ENCODE measurements around the gene SNRNP48. TPM values are rescaled to one million over a fixed set of nuclear protein-coding genes. Genes with fewer than 3 reads are reported as not detected.

SNRNP48 gene
- total and polyA plus RNA-seq, 2 of the 8 experiments (the other 6 are each of a cell fraction or from before 2014, with no cell fraction given) = 7.7 to 21.0 TPM

- no peak overlapping the region for H3K23ac ChIP-seq (ENCODE audit: insufficient read length)
These were observed 28.1 kb downstream of the SNRNP48 start for GRCh38 chr6:7617801-7618764.

More at GRCh38 chr6:7617801-7618764, 28.1 kb downstream of the SNRNP48 start:
- H2AK5ac ChIP-seq (ENCODE audit: low read depth, low read length) = peak overlapping the region; percentile 4; the same call in 1 of the 2 replicates
- no peak overlapping the region for H2BK12ac ChIP-seq (ENCODE audit: low read depth, low read length)
- no peak overlapping the region for H3K4me2 ChIP-seq (ENCODE audit: insufficient read depth in 1 of 2, low read depth in 2 of 2, low read length in 2 of 2)
- H4K91ac ChIP-seq (replicated peaks; ENCODE audit: insufficient read length, low read length) = no peak overlapping the region
- peaks cover 0 to 6% (median under 1%) of the 10 kb centered on the region in 4 experiments; a peak in 3 of 8 replicates for H3K36me3 ChIP-seq (ENCODE audit: control insufficient read depth in 2 of 4, insufficient read depth in 4 of 4, low read length in 3 of 4)
- H3K27me3 ChIP-seq (replicated peaks in 1 of 4; ENCODE audit: control insufficient read depth in 3 of 4, extremely low read depth in 1 of 4, insufficient read depth in 3 of 4, low read length in 3 of 4) = no peaks in the 10 kb centered on the region
- no peak overlapping the region for H4K5ac ChIP-seq (ENCODE audit: insufficient read length, low read depth, low read length)
- POLR2A ChIA-PET (ENCODE audit: partially characterized antibody) = no interaction called here
- CTCF ChIA-PET (ENCODE audit: partially characterized antibody) = interaction anchor here (0.6 to 1.7 kb wide), 5 partner anchors 11 to 343 kb away, joined by 3 to 4 read pairs (median 3); no protein-coding TSS in a partner anchor
- no peaks in the 10 kb centered on the region for H3K79me1 ChIP-seq (ENCODE audit: low read depth, low read length)
- no peak overlapping the region for H2AFZ ChIP-seq (ENCODE audit: low read length)
- 87% methylated on average over 12 of the region's 12 CpGs; no CpG with 5 or more reads in 1 of the 2 experiments for WGBS, 2 experiments (ENCODE audit: extremely low coverage in 1 of 2, insufficient coverage in 1 of 2, insufficient read length in 1 of 2, insufficient replicate concordance in 2 of 2, low coverage in 1 of 2, low lambda C conversion rate in 2 of 2, missing lambda C conversion rate in 1 of 2)
- H3K14ac ChIP-seq (ENCODE audit: insufficient read length) = no peak overlapping the region
- H3K4ac ChIP-seq (replicated peaks; ENCODE audit: insufficient read length, low read depth, low read length) = no peak overlapping the region
- H2BK15ac ChIP-seq (ENCODE audit: low read length) = no peak overlapping the region
- no peak overlapping the region for H3K56ac ChIP-seq (replicated peaks; ENCODE audit: insufficient read length, low read depth, low read length)
- no peak overlapping the region for H3K18ac ChIP-seq (ENCODE audit: extremely low read depth, low read length)
- H2BK120ac ChIP-seq (replicated peaks; ENCODE audit: low read depth, low read length) = no peak overlapping the region
- TF ChIP-seq MAX (IDR thresholded peaks at IDR 0.05) (no peak), KDM4A (IDR thresholded peaks at IDR 0.05; ENCODE audit: low read depth, low read length, severe bottlenecking) (no peak), TCF12 (IDR thresholded peaks at IDR 0.05; ENCODE audit: low read depth, low read length) (no peak), EP300 (IDR thresholded peaks at IDR 0.05; ENCODE audit: borderline replicate concordance in 1 of 2, low read depth in 2 of 2, low read length in 2 of 2) (no peak), SP1 (IDR thresholded peaks at IDR 0.05; ENCODE audit: low read depth, low read length) (no peak), FOSL1 (IDR thresholded peaks at IDR 0.05; ENCODE audit: insufficient read depth, low read depth, low read length) (no peak), CREB1 (IDR thresholded peaks at IDR 0.05) (no peak), ASH2L (IDR thresholded peaks at IDR 0.05; ENCODE audit: low read length) (no peak), RXRA (IDR thresholded peaks at IDR 0.05; ENCODE audit: insufficient read depth, low read depth, low read length) (no peak), POLR2A (IDR thresholded peaks at IDR 0.05; ENCODE audit: control extremely low read depth in 1 of 2, low read depth in 2 of 2, low read length in 2 of 2) (no peak), TAF7 (optimal IDR thresholded peaks at IDR 0.05; ENCODE audit: borderline replicate concordance, low read depth, low read length) (no peak), SUZ12 (IDR thresholded peaks at IDR 0.05; ENCODE audit: low read length) (no peak), CEBPB (IDR thresholded peaks at IDR 0.05; ENCODE audit: low read depth, low read length) (no peak)
- no peak for FAIRE-seq
- no peaks in the 10 kb centered on the region for H4K20me1 ChIP-seq (replicated peaks in 1 of 2; ENCODE audit: control insufficient read depth in 1 of 2, insufficient read depth in 2 of 2, low read length in 2 of 2)
- H3K79me2 ChIP-seq (ENCODE audit: control insufficient read depth in 1 of 2, insufficient read depth in 2 of 2, low read length in 2 of 2) = no peaks in the 10 kb centered on the region
- no peak overlapping the region for H3K9ac ChIP-seq (replicated peaks in 1 of 4; ENCODE audit: extremely low read depth in 1 of 4, low read depth in 3 of 4, low read length in 3 of 4)
- no peak overlapping the region for H3K4me3 ChIP-seq (ENCODE audit: extremely low read depth in 1 of 4, insufficient read depth in 2 of 4, low read depth in 3 of 4, low read length in 4 of 4)
- H3K23me2 ChIP-seq (ENCODE audit: low read depth, low read length) = no peaks in the 10 kb centered on the region
- no peak overlapping the region for H2BK5ac ChIP-seq (ENCODE audit: low read depth, low read length)
- H3K4me1 ChIP-seq (replicated peaks in 1 of 4; ENCODE audit: control insufficient read depth in 3 of 4, insufficient read depth in 4 of 4, low read length in 3 of 4) = no peaks in the 10 kb centered on the region
- H3K27ac ChIP-seq (ENCODE audit: low read depth, low read length) = no peak overlapping the region
- no peak overlapping the region for H2BK20ac ChIP-seq (ENCODE audit: low read length)
- no peaks in the 10 kb centered on the region for H3K9me3 ChIP-seq (ENCODE audit: insufficient read depth in 2 of 2, low read depth in 1 of 2, low read length in 1 of 2)
- H4K8ac ChIP-seq (ENCODE audit: extremely low read depth, insufficient read depth, low read length) = no peak overlapping the region
- DNase-seq (ENCODE audit: low read depth in 1 of 2, low spot score in 2 of 2) = no peak

Measured in H1 (cell line).